ENCODE measurements around the gene RAB23.

- no peak for TF ChIP-seq CTCF (IDR thresholded peaks at IDR 0.05)
- TF ChIP-seq POLR2A (IDR thresholded peaks at IDR 0.05): no peak
Observed at GRCh38 chr6:57252137-57252536, 30.0 kb upstream of the RAB23 start.
